Stimulated activated CD4-positive, alpha-beta T cell treated with anti-CD3 and anti-CD28 coated beads, Interleukin-4, amount 100 ng/mL, for 1 hour (primary cell): ENCODE data around the gene GOLGA5.
"Not testable (repeated sequence)": the region's sequence is repeated elsewhere in the genome, so short reads cannot be mapped to it uniquely, and the experiment has no call there.

ENCODE experiments used
- DNase-seq: peaks from one replicate; pipeline ENCODE4 v3.0.0-alpha.2; 2020

GOLGA5 gene

GRCh38 chr14:92841930-92842329, 47.8 kb downstream of the GOLGA5 start:
- DNase-seq = no peak

DNA sequence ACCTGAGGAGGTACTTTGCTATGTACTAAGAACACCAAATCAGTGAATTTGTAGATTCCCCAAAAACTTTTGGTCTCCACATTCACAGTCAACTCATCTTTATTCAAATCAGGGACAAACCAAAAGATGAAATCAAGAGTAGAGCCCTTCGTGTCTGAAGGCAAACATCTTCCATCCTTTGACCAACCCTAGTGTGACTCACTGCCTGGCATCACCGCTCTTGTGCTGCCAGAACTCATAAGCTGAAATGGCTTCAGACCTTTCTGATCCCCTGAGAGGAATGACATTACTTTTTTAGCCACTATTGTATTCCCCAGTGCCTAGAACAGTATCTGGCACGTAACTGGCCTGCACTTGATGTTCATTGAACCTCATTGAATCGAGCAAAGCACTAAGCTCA, 50.1 kb downstream of the GOLGA5 start:
- no peak for DNase-seq

DNA sequence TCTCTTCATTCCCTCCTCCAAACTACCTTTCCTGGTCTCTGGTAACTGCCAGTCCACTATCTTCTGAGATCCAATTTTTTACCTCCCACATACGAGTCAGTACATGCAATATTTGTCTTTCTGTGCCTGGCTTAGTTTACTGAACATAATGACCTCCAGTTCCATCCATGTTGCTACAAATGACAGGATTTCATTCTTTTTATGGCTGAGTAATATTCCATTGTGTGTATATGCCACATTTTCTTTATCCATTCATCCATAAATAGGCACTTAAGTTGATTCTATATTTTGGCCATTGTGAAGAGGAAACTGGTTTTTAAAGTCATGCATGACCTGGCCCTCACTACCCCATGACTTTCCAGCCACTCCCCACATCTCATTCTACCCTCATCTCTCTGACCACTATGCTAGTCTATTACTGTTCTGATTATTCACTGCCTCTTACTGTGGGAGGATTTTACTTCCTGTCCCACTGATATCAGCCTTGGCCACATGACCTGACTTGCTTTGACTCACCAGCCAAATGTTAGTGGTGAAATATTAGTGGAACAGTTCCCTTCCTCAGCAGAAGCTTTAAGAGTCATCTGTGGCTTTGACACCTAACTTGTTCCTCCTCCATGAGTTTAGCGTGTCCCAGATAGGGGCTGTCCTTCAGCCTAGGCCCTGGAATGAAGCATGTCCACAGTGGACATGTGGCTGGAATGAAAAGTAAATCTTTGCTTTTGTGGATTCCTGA, 52.2 kb downstream of the GOLGA5 start:
- no peak for DNase-seq

GRCh38 chr14:92847278-92847677, 53.2 kb downstream of the GOLGA5 start:
- DNase-seq = no peak

- DNase-seq = no peak
These were observed 53.6 kb downstream of the GOLGA5 start for GRCh38 chr14:92847749-92848148.

GRCh38 chr14:92848887-92849286, 54.8 kb downstream of the GOLGA5 start:
- no peak for DNase-seq

DNA sequence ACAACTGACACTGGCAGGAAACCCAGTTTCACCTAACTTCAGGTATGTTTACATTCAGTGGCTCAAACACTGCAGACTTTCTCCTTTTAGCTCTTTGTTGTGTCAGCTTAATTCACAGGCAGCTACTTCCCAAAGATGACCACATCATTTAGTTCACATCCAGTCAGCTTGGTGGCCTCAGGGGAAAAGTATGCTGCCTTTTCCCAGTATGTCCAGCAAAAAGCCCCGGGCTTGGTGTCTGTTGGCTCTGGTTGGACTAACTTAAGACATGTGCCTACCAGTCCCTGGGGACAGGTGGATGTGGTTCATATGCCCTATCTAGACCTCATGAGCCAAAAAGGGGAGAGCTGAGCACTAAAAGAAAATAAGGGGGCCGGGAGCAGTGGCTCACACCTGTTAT, 56.4 kb downstream of the GOLGA5 start:
- DNase-seq = no peak

DNA sequence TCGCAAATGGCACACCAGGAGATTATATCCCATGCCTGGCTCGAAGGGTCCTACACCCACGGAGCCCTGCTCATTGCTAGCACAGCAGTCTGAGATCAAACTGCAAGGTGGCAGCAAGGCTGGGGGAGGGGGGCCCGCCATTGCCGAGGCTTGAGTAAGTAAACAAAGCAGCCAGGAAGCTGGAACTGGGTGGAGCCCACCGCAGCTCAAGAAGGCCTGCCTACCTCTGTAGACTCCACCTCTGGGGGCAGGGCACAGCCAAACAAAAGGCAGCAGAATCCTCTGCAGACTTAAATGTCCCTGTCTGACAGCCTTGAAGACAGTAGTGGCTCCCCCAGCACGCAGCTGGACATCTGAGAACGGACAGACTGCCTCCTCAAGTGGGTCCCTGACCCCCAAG, 59.0 kb downstream of the GOLGA5 start:
- not testable (repeated sequence) for DNase-seq

GRCh38 chr14:92860049-92860840, 66.1 kb downstream of the GOLGA5 start:
- DNase-seq = no peak

DNA sequence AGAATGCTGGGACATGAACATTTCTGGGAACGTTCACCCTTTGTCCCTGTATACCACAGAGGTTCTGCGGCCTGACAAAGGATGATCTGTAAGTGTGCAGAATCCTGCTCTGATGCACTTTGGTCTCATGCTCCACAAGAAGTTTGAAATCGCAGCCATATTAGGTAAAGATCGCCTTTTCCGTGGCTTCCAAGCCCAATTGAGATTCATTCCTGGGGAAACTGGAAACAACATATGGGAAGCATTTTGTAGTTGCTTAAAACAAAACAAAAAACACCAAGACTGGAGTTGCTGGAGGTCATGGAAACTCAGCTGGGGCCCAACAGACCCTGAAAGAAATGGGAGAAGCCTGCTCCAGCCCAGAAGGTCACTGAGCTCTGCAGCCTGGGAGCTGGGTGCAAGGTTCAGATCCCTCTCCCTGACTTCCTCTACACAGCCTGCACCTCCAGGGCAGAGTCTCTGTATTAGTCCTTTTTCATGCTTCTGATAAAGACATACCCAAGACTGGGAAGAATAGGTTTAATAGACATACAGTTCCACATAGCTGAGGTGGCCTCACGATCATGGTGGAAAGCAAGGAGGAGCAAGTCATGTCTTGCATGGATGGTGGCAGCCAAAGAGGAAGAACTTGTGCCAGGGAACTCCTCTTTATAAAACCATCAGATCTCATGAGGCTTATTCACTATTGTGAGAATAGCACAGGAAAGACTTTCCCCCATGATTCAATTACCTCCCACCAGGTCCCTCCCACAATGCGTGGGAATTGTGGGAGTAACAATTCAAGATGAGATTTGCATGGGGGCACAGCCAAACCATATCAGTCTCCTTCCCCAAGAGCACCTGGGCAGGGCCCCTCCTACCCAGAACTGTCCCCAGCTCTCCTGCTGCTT, 68.0 kb downstream of the GOLGA5 start:
- DNase-seq = no peak

DNA sequence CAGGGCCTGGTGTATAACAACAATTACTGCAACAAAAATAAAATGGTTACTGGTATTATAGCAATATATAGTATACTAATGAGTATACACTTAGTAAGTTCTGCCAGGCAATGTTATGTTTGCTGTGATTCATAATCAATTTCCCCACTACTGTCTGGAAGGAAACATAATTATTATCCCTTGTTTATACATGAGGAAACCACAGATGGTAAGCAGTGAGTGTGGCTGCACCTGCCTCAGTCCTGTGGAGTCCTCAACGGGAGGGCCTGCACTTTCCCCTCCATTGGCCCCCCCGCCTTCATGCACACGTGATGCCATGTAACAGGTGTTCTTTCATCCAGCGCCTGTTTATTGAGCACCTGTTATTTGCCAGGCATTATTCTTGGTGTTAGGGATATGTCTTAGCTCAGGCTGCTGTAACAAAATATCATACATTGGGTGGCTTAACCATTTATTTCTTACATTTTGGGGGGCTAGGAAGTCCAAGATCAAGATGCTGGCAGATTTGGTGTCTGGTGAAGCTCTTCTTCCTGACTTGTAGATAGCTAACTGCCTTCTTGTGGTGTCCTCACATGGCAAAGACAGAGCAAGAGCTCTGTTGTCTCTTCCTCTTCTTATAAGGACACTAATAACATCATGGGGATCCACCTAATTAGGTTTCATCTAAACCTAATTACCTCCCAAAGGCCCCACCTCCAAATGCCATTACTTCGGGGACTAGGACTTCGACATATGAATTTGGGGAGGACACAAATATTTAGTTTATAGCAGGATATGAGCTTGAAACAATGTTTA, 69.4 kb downstream of the GOLGA5 start:
- no peak for DNase-seq

DNA sequence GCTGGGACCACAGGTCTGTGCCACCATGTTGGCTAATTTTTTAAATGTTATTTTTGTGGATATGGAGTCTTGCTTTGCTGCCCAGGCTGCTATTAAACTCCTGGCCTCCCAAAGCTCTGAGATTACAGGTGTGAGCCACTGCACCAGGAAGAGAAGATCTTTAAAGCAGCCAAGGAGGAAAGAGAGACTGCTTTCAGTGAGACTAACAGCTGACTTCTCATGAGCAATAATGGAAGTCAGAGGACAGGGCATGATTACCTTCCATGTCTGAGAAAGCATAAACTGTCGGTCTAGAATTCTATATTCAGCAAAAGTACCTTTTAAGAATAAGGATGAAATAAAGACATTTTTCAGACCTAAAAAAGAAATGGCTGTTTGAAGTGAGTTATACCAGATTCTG, 71.6 kb downstream of the GOLGA5 start:
- no peak for DNase-seq

- DNase-seq = no peak
These were observed 72.2 kb downstream of the GOLGA5 start for GRCh38 chr14:92866181-92866752.

DNA sequence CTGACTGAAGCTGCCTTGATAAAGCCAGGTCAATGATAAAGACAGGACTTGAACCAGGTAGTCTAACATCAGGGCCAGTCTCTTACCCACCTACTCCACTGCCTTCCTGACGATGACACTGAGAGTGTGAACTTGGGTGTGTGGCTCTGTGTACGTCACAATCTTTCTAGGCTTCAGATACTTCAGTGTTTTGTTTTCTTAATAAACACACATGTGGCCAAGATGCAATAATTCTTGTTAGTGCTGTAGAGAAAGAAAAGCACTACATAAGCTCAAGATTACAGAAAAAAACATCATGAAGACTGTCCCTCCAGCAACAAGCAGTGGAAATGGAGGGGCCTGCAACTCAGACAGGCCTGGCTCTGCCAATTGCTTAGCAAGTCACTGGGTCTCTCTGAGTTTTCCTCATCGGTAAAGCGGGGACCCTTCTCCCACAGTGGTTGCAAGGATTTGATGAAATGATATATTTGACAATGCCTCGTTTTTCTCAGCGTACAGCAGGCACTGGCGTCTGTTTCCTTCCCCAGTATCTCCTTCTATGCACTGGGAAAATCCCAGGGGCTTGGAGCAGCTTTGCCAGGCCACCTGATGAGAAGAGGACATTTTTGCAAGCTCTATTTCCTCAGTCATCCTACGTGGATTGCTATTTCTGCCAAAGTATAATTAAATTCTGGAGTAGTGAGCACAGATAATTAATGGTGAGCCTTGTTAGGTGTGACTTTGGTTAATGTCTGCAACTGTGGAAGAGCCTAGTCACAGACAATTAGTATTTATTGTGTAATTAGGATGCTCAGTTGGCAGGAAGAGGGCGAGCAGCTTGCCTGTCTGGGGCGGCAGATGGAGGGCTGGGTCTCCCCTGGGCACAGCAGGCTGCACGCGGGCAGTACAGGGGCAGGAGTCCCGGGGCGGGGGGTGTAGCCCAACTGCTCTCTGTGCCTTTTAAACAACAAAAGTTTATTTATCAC, 73.1 kb downstream of the GOLGA5 start:
- DNase-seq = no peak

GRCh38 chr14:92874962-92875661, 81.0 kb downstream of the GOLGA5 start:
- DNase-seq = no peak

DNA sequence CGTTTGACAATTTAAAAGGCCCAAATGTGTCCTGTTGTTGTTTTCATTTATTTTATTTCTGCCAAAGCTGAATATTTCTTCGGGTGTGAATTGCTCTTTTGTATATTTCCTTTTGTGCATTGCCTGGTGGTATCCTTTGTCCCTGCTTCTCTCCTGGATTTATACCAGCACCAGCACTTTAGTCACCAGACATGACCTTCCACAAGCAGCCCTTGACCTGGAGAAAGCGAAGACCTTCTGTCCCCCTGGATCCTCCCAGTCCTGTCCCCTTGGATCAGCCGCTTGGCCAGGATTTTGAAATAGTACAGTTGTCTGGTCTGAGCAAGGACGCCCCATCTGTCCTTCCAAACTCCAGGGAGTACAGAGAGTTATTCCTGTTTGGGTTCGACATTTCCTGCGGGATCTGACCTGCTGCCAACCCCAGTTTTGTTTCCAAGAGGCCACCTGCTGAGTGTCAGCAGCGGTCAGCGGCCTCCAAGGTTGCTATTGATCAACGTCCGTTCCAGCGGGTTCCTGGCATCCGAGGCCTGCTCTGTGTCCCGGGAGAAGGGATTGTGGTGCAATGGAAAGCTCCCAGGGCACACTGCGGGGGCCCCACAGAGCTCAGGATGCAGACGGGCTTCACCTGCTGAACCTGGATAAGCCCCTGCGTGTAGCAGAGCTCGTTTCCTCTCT, 83.8 kb downstream of the GOLGA5 start:
- DNase-seq = no peak

GRCh38 chr14:92880351-92880750, 86.2 kb downstream of the GOLGA5 start:
- no peak for DNase-seq

- DNase-seq = no peak
These were observed 86.7 kb downstream of the GOLGA5 start for GRCh38 chr14:92880851-92881250.

- DNase-seq = no peak
These were observed 89.0 kb downstream of the GOLGA5 start for GRCh38 chr14:92883066-92883465.

DNA sequence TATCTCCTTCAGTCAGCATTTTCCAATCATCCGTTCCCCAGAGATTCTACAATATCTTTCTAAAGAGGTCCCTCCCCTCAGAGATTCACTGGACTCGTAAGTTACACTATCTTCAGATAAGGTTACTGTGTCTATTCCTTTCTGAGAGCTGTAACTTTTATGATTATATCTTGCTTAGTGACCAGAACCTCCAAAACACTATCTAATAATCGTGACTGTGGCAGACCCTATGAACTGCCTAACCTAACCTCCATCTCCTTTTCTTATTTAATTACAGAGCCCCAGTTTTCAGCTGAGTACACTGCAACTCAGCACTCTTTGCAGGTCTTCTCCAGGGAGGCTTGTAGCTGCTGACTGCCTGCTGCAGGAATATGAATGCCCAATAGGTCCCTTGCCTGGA, 90.3 kb downstream of the GOLGA5 start:
- DNase-seq = no peak
